Fibroblast of villous mesenchyme (primary cell): ENCODE data around the gene TUBGCP3. TPM values are rescaled to one million over a fixed set of nuclear protein-coding genes. Genes with fewer than 3 reads are reported as not detected.

Experiments used
- DNase-seq: peaks from one replicate; pipeline ENCODE4 v3.0.0-alpha.2; 2010; ENCODE audit warnings: low read depth
- H3K4me3 ChIP-seq: 2 replicates; pipeline ENCODE4 v1.5.1; 2011; ENCODE audit warnings: low read depth, mild to moderate bottlenecking, low read length
- CTCF ChIP-seq: IDR thresholded peaks from 2 replicates; pipeline ENCODE4 v1.5.1; 2012; ENCODE audit warnings: low read depth, mild to moderate bottlenecking, low read length; ENCODE audit not compliant: insufficient read depth
- total RNA-seq: library from RNA; depleted of rRNA; stranded (reverse); fragments of >200 nt; gene quantifications from 2 replicates; pipeline ENCODE4 v1.2.3, GENCODE V29; 2012

Gene TUBGCP3
- total RNA-seq, 1 donor: 15.5 TPM

GRCh38 chr13:112587212-112587763, 665 bp downstream of the TUBGCP3 start:
- no peak for TF ChIP-seq CTCF
- peak overlapping the region; percentile 86 for H3K4me3 ChIP-seq
- peak; percentile 88 for DNase-seq

GRCh38 chr13:112586334-112586960, 1.5 kb downstream of the TUBGCP3 start:
- H3K4me3 ChIP-seq: peak overlapping the region; percentile 86
- no peak for TF ChIP-seq CTCF
- no peak for DNase-seq

GRCh38 chr13:112583592-112584277, 4.2 kb downstream of the TUBGCP3 start:
- H3K4me3 ChIP-seq: no peak overlapping the region
- no peak for DNase-seq
- TF ChIP-seq CTCF: no peak

GRCh38 chr13:112582263-112582662, 5.7 kb downstream of the TUBGCP3 start:
- H3K4me3 ChIP-seq: no peak overlapping the region
- no peak for TF ChIP-seq CTCF
- DNase-seq: no peak

GRCh38 chr13:112580912-112581311, 7.0 kb downstream of the TUBGCP3 start:
- H3K4me3 ChIP-seq: no peak overlapping the region
- DNase-seq: no peak
- TF ChIP-seq CTCF: no peak

DNA sequence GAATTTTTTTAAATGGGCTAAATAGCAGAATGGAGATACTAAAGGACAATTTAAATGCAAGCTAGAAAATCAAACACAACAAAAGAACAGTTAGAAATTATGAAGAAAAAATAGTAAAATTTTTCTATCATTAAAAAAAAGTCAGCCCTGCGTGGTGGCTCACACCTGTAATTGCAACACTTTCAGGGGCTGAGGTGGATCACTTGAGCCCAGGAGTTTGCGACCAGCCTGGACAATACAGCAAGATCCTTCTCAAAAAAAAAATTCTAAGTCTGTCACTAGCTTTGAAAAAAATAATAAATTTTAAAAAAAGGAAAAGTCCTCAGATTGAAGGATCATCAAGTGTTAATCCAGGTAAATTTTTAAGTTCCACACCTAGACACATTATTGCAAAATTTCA, 7.7 kb downstream of the TUBGCP3 start:
- no peak for TF ChIP-seq CTCF
- H3K4me3 ChIP-seq: no peak overlapping the region
- no peak for DNase-seq
